Cerebellar nuclear complex (tissue), 1 donor: ENCODE measurements around the gene ABHD12.
"Not testable (repeated sequence)": the region's sequence is repeated elsewhere in the genome, so short reads cannot be mapped to it uniquely, and the experiment has no call there.

ENCODE experiments used
- DNase-seq, 2 experiments: peaks; one replicate each; lab custom pipeline; 2025; lab: John Stamatoyannopoulos, UW

The ABHD12 gene

GRCh38 chr20:25390538-25391528 is at the start of gene ABHD12:
TSS of gene ABHD12 (minus strand) at chr20:25390835. CDS start at chr20:25390703, 132 bp downstream.
- DNase-seq, result peak in 1 of 2 experiments; percentile 71

GRCh38 chr20:25439328-25439727 is 48.7 kb upstream of the ABHD12 start:
- DNase-seq, result no peak

GRCh38 chr20:25437153-25437581 is 46.5 kb upstream of the ABHD12 start:
- no peak for DNase-seq

- no peak for DNase-seq
Measured at GRCh38 chr20:25424536-25424935, 33.9 kb upstream of the ABHD12 start.

- no peak for DNase-seq
Measured at GRCh38 chr20:25422032-25422431, 31.4 kb upstream of the ABHD12 start.

- DNase-seq, result no peak
Measured at GRCh38 chr20:25421102-25421501, 30.5 kb upstream of the ABHD12 start.

- no peak for DNase-seq
Measured at GRCh38 chr20:25418776-25419175, 28.1 kb upstream of the ABHD12 start.

GRCh38 chr20:25408890-25409289 is 18.3 kb upstream of the ABHD12 start:
- no peak for DNase-seq

GRCh38 chr20:25408170-25408547 is 17.5 kb upstream of the ABHD12 start:
- DNase-seq, result no peak

- peak in 1 of 2 experiments; percentile 13 for DNase-seq
Measured at GRCh38 chr20:25407311-25408169, 16.9 kb upstream of the ABHD12 start, which contains the start of gene GINS1. TSS of gene GINS1 (plus strand) at chr20:25407673. CDS start at chr20:25407821, 148 bp downstream.

- DNase-seq, result no peak
Measured at GRCh38 chr20:25402583-25402982, 11.9 kb upstream of the ABHD12 start.

- DNase-seq, result not testable (repeated sequence)
Measured at GRCh38 chr20:25400291-25400732, 9.7 kb upstream of the ABHD12 start.

- peak in 1 of 2 experiments; percentile 57 for DNase-seq
Measured at GRCh38 chr20:25399037-25399430, 8.4 kb upstream of the ABHD12 start.

- DNase-seq, result no peak
Measured at GRCh38 chr20:25398376-25399036, 7.9 kb upstream of the ABHD12 start.

GRCh38 chr20:25397821-25398220 is 7.2 kb upstream of the ABHD12 start:
- DNase-seq, result no peak

GRCh38 chr20:25397096-25397495 is 6.5 kb upstream of the ABHD12 start:
- no peak for DNase-seq

- DNase-seq, result no peak
Measured at GRCh38 chr20:25394996-25395395, 4.4 kb upstream of the ABHD12 start.

- DNase-seq, result no peak
Measured at GRCh38 chr20:25394276-25394675, 3.6 kb upstream of the ABHD12 start.

- no peak for DNase-seq
Measured at GRCh38 chr20:25389858-25390537, 637 bp downstream of the ABHD12 start.

GRCh38 chr20:25389401-25389857 is 1.2 kb downstream of the ABHD12 start:
- no peak for DNase-seq
